Activated naive CD8-positive, alpha-beta T cell treated with anti-CD3 and anti-CD28 coated beads, Interleukin-2, amount 10 ng/mL, durations not matched to agents 7 days and 5 days (primary cell): Measurements from ENCODE around the gene KERA. TPM values are rescaled to one million over a fixed set of nuclear protein-coding genes. Genes with fewer than 3 reads are reported as not detected.

Experiments
- ATAC-seq: fragments of 150-1000 bp; cut with Tn5 transposase; one replicate; pipeline ENCODE4 v1.10.0; 2021; ENCODE audit warnings: low read depth, moderate library complexity
- POLR2A ChIA-PET: fragments of 350-600 bp; sonication (Branson Sonifier 250); formaldehyde crosslinking; loops from one replicate; lab custom pipeline; 2021; ENCODE audit warnings: antibody characterized with exemption; lab: Charles Lee
- DNase-seq: peaks from one replicate; pipeline ENCODE4 v3.0.0; 2021
- H3K27ac Mint-ChIP-seq: one replicate; pipeline ENCODE4 v1.8.0; 2022; ENCODE audit warnings: mild to moderate bottlenecking, mixed read lengths
- H3K27me3 Mint-ChIP-seq: one replicate; pipeline ENCODE4 v1.8.0; 2022; ENCODE audit warnings: mild to moderate bottlenecking, moderate library complexity, mixed read lengths
- H3K36me3 Mint-ChIP-seq: one replicate; pipeline ENCODE4 v1.8.0; 2021; ENCODE audit warnings: mild to moderate bottlenecking, mixed read lengths
- H3K4me1 Mint-ChIP-seq: one replicate; pipeline ENCODE4 v1.8.0; 2021; ENCODE audit warnings: mixed read lengths
- H3K4me3 Mint-ChIP-seq: one replicate; pipeline ENCODE4 v1.8.0; 2022; ENCODE audit warnings: mild to moderate bottlenecking, moderate library complexity, mixed read lengths
- H3K9me3 Mint-ChIP-seq: one replicate; pipeline ENCODE4 v1.8.0; 2021; ENCODE audit warnings: mixed read lengths
- total RNA-seq, 2 experiments: library from RNA; stranded (reverse); gene quantifications; one replicate each; pipeline ENCODE4 v1.2.3, GENCODE V29; 2021

The KERA gene
- total RNA-seq: not detected

- no peaks in the 10 kb centered on the region for H3K27me3 Mint-ChIP-seq
- no peaks in the 10 kb centered on the region for H3K36me3 Mint-ChIP-seq
- no peak for DNase-seq
- POLR2A ChIA-PET: no interaction called here
- no peak within 1 kb of the TSS for H3K4me3 Mint-ChIP-seq
- H3K27ac Mint-ChIP-seq: no peak within 1 kb of the TSS
- no peaks in the 10 kb centered on the region for H3K4me1 Mint-ChIP-seq
- no peak for ATAC-seq
- H3K9me3 Mint-ChIP-seq: no peaks in the 10 kb centered on the region
Measured at GRCh38 chr12:91057368-91058165, at the start of gene KERA. Gene KERA, minus strand, starts transcription at chr12:91058024. Its CDS starts 1,743 bp downstream, at chr12:91056281.

- H3K4me3 Mint-ChIP-seq: no peak overlapping the region
- no peaks in the 10 kb centered on the region for H3K36me3 Mint-ChIP-seq
- H3K4me1 Mint-ChIP-seq: no peaks in the 10 kb centered on the region
- H3K27me3 Mint-ChIP-seq: peaks cover 5% of the 10 kb centered on the region
- POLR2A ChIA-PET: no interaction called here
- DNase-seq (no peak), ATAC-seq (no peak)
- no peaks in the 10 kb centered on the region for H3K9me3 Mint-ChIP-seq
- no peak overlapping the region for H3K27ac Mint-ChIP-seq
Measured at GRCh38 chr12:91106283-91106682, 48.5 kb upstream of the KERA start.

GRCh38 chr12:91105807-91106206 lies 48.0 kb upstream of the KERA start:
- POLR2A ChIA-PET: no interaction called here
- DNase-seq (no peak), ATAC-seq (no peak)
- Mint-ChIP-seq H3K36me3 (no peaks in the 10 kb centered on the region), H3K4me3 (no peak overlapping the region), H3K27ac (no peak overlapping the region), H3K9me3 (no peaks in the 10 kb centered on the region), H3K27me3 (peaks cover 5% of the 10 kb centered on the region), H3K4me1 (no peaks in the 10 kb centered on the region)

GRCh38 chr12:91104812-91105466 lies 47.1 kb upstream of the KERA start:
- Mint-ChIP-seq H3K27me3 (peaks cover 7% of the 10 kb centered on the region), H3K36me3 (no peaks in the 10 kb centered on the region), H3K9me3 (no peaks in the 10 kb centered on the region), H3K4me3 (no peak overlapping the region), H3K4me1 (no peaks in the 10 kb centered on the region), H3K27ac (no peak overlapping the region)
- no peak for DNase-seq
- POLR2A ChIA-PET: no interaction called here
- ATAC-seq: no peak

GRCh38 chr12:91103624-91104023 lies 45.8 kb upstream of the KERA start:
- Mint-ChIP-seq H3K4me3 (no peak overlapping the region), H3K36me3 (no peaks in the 10 kb centered on the region), H3K27me3 (peaks cover 7% of the 10 kb centered on the region), H3K4me1 (no peaks in the 10 kb centered on the region), H3K9me3 (no peaks in the 10 kb centered on the region), H3K27ac (no peak overlapping the region)
- POLR2A ChIA-PET: no interaction called here
- ATAC-seq (no peak), DNase-seq (no peak)

- H3K36me3 Mint-ChIP-seq: no peaks in the 10 kb centered on the region
- H3K4me1 Mint-ChIP-seq: no peaks in the 10 kb centered on the region
- no peak overlapping the region for H3K27ac Mint-ChIP-seq
- DNase-seq: no peak
- H3K9me3 Mint-ChIP-seq: no peaks in the 10 kb centered on the region
- no peak overlapping the region for H3K4me3 Mint-ChIP-seq
- no peak for ATAC-seq
- POLR2A ChIA-PET: no interaction called here
- peaks cover 6% of the 10 kb centered on the region for H3K27me3 Mint-ChIP-seq
Measured at GRCh38 chr12:91103101-91103500, 45.3 kb upstream of the KERA start.

- peaks cover 2% of the 10 kb centered on the region for H3K27me3 Mint-ChIP-seq
Measured at GRCh38 chr12:91100906-91101305, 43.1 kb upstream of the KERA start.

GRCh38 chr12:91099836-91100235 lies 42.0 kb upstream of the KERA start:
- ATAC-seq (no peak), DNase-seq (no peak)
- Mint-ChIP-seq H3K4me3 (no peak overlapping the region), H3K36me3 (no peaks in the 10 kb centered on the region), H3K9me3 (no peaks in the 10 kb centered on the region), H3K27me3 (peaks cover 2% of the 10 kb centered on the region), H3K4me1 (no peaks in the 10 kb centered on the region), H3K27ac (no peak overlapping the region)
- POLR2A ChIA-PET: no interaction called here

More at GRCh38 chr12:91100906-91101305, 43.1 kb upstream of the KERA start:
- no peak for ATAC-seq
- Mint-ChIP-seq H3K9me3 (no peaks in the 10 kb centered on the region), H3K36me3 (no peaks in the 10 kb centered on the region), H3K4me3 (no peak overlapping the region), H3K27ac (no peak overlapping the region), H3K4me1 (no peaks in the 10 kb centered on the region)
- no peak for DNase-seq
- POLR2A ChIA-PET: no interaction called here

GRCh38 chr12:91099341-91099740 lies 41.5 kb upstream of the KERA start:
- POLR2A ChIA-PET: no interaction called here
- H3K9me3 Mint-ChIP-seq: no peaks in the 10 kb centered on the region
- H3K4me1 Mint-ChIP-seq: no peaks in the 10 kb centered on the region
- peaks cover 2% of the 10 kb centered on the region for H3K27me3 Mint-ChIP-seq
- ATAC-seq: no peak
- H3K4me3 Mint-ChIP-seq: no peak overlapping the region
- H3K27ac Mint-ChIP-seq: no peak overlapping the region
- no peak for DNase-seq
- no peaks in the 10 kb centered on the region for H3K36me3 Mint-ChIP-seq

GRCh38 chr12:91098941-91099340 lies 41.1 kb upstream of the KERA start:
- DNase-seq: no peak
- no peak for ATAC-seq
- POLR2A ChIA-PET: no interaction called here
- H3K36me3 Mint-ChIP-seq: no peaks in the 10 kb centered on the region
- H3K9me3 Mint-ChIP-seq: no peaks in the 10 kb centered on the region
- no peak overlapping the region for H3K4me3 Mint-ChIP-seq
- H3K27me3 Mint-ChIP-seq: peaks cover 2% of the 10 kb centered on the region
- no peak overlapping the region for H3K27ac Mint-ChIP-seq
- H3K4me1 Mint-ChIP-seq: no peaks in the 10 kb centered on the region

- POLR2A ChIA-PET: no interaction called here
- ATAC-seq (no peak), DNase-seq (no peak)
- H3K4me3 Mint-ChIP-seq: no peak overlapping the region
- peaks cover 2% of the 10 kb centered on the region for H3K27me3 Mint-ChIP-seq
- H3K27ac Mint-ChIP-seq: no peak overlapping the region
- H3K36me3 Mint-ChIP-seq: no peaks in the 10 kb centered on the region
- H3K4me1 Mint-ChIP-seq: no peaks in the 10 kb centered on the region
- H3K9me3 Mint-ChIP-seq: no peaks in the 10 kb centered on the region
Measured at GRCh38 chr12:91098461-91098860, 40.6 kb upstream of the KERA start.

- Mint-ChIP-seq H3K4me1 (no peaks in the 10 kb centered on the region), H3K9me3 (peaks cover 8% of the 10 kb centered on the region), H3K4me3 (no peak overlapping the region), H3K36me3 (no peaks in the 10 kb centered on the region), H3K27me3 (no peaks in the 10 kb centered on the region), H3K27ac (no peak overlapping the region)
- POLR2A ChIA-PET: no interaction called here
- no peak for DNase-seq
- no peak for ATAC-seq
Measured at GRCh38 chr12:91094957-91095356, 37.1 kb upstream of the KERA start.

- H3K4me1 Mint-ChIP-seq: no peaks in the 10 kb centered on the region
- POLR2A ChIA-PET: no interaction called here
- peaks cover 12% of the 10 kb centered on the region for H3K9me3 Mint-ChIP-seq
- DNase-seq (no peak), ATAC-seq (no peak)
- no peaks in the 10 kb centered on the region for H3K36me3 Mint-ChIP-seq
- no peaks in the 10 kb centered on the region for H3K27me3 Mint-ChIP-seq
- no peak overlapping the region for H3K27ac Mint-ChIP-seq
- H3K4me3 Mint-ChIP-seq: no peak overlapping the region
Measured at GRCh38 chr12:91094032-91094662, 36.3 kb upstream of the KERA start.

GRCh38 chr12:91093341-91093740 lies 35.5 kb upstream of the KERA start:
- ATAC-seq (no peak), DNase-seq (no peak)
- H3K4me1 Mint-ChIP-seq: no peaks in the 10 kb centered on the region
- no peaks in the 10 kb centered on the region for H3K27me3 Mint-ChIP-seq
- POLR2A ChIA-PET: no interaction called here
- H3K27ac Mint-ChIP-seq: no peak overlapping the region
- H3K4me3 Mint-ChIP-seq: no peak overlapping the region
- H3K36me3 Mint-ChIP-seq: no peaks in the 10 kb centered on the region
- peaks cover 15% of the 10 kb centered on the region for H3K9me3 Mint-ChIP-seq
